H1 (cell line): ENCODE measurements around the gene DCUN1D4. TPM values are rescaled to one million over a fixed set of nuclear protein-coding genes. Genes with fewer than 3 reads are reported as not detected.

ENCODE experiments used
- KDM1A ChIP-seq: fragments of 200-600, 300-600 bp; sonication (generic); IDR thresholded peaks from 2 replicates; pipeline ENCODE4 v1.7.1; 2016; ENCODE audit warnings: mild to moderate bottlenecking, low read length, borderline replicate concordance
- polyA plus RNA-seq, 7 experiments: library from polyadenylated mRNA; depleted of rRNA in 3 of 7; stranded (reverse) in 5 of 7; unstranded in 2 of 7; fragments of >200 nt in 5 of 7; fragments of 200-250 nt in 2 of 7; gene quantifications; 1 replicate in 5 of 7; 2 replicates in 1 of 7; 4 replicates in 1 of 7; pipeline versions ENCODE4 v1.2.1 to v1.2.3, GENCODE V29; 2011 to 2013; ENCODE audit warnings: missing spikeins in 2 of 7, mixed read lengths in 2 of 7
- total RNA-seq: library from RNA; stranded (reverse); fragmentation: NEBNext Ultra II Directional; extraction: Animal tissue kit (Norgen Biotek cat#: 25700); gene quantifications from 2 replicates; pipeline ENCODE4 v1.2.1, GENCODE V29; 2021
- TF ChIP-seq, protein P1 (sequence below): IDR thresholded peaks from 2 replicates; pipeline ENCODE4 v1.6.1; 2011; ENCODE audit warnings: low read length, improper control_type of control experiment

DCUN1D4 gene
- total and polyA plus RNA-seq, 2 of the 8 experiments (the other 6 are each of a cell fraction or from before 2014, with no cell fraction given), result 22.9 to 55.9 TPM

- TF ChIP-seq, protein P1, sequence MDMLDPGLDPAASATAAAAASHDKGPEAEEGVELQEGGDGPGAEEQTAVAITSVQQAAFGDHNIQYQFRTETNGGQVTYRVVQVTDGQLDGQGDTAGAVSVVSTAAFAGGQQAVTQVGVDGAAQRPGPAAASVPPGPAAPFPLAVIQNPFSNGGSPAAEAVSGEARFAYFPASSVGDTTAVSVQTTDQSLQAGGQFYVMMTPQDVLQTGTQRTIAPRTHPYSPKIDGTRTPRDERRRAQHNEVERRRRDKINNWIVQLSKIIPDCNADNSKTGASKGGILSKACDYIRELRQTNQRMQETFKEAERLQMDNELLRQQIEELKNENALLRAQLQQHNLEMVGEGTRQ, result no peak
- no peak for TF ChIP-seq KDM1A
Observed at GRCh38 chr4:51942833-51943215, 99.9 kb downstream of the DCUN1D4 start (continued).
